ENCODE data around the gene PTPN13.

Gene PTPN13

DNA sequence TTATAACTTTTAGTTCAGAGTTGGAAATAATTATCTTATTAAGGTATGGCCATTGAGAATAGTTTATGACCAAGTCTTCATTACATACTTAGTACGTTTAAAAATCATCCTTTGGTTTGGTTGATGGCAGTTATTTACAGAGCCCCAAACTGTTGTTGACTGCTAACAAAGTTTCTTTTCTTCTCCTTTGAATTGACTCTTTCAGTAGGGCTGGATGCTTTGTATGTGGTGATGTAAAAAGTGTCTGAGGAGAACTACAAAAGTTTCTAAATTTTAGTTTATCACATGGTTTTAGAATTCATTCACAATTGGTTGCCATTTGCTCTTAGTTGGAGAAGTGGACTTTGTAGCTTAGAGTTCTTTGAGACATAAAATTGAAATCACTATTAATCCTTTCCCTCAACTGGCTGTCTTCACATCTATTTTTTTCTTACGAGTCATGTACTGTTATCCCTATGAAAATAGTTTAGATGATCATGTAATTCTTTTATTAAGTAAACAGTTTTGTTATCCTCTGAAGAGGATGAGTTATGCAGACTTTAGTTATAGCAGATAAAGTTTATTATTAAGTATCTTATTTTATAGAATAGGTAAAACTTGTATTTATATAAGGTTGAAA is 14.8 kb downstream of the PTPN13 start:
- Histone ChIP-seq H3K27ac (ENCODE audit: low read depth, low read length) (no peak overlapping the region), H2AK5ac (ENCODE audit: low read length) (no peak overlapping the region), H3K4me1 (ENCODE audit: control insufficient read depth, low read depth, low read length) (no peaks in the 10 kb centered on the region), H3K36me3 (ENCODE audit: control insufficient read depth, insufficient read depth, low read length) (no peaks in the 10 kb centered on the region), H3K9ac (ENCODE audit: low read length) (no peak overlapping the region), H4K8ac (ENCODE audit: low read depth, low read length) (no peak overlapping the region), H2BK5ac (ENCODE audit: low read length) (no peak overlapping the region), H4K5ac (ENCODE audit: low read length) (no peak overlapping the region), H3K4me3 (ENCODE audit: low read length) (no peak overlapping the region), H3K27me3 (ENCODE audit: insufficient read depth, low read length, poor library complexity) (no peaks in the 10 kb centered on the region), H3K18ac (ENCODE audit: low read length) (no peak overlapping the region), H3K23ac (ENCODE audit: low read length) (no peak overlapping the region), H3K79me1 (ENCODE audit: low read length) (peaks cover 6% of the 10 kb centered on the region), H3K4ac (ENCODE audit: low read depth, low read length) (no peak overlapping the region), H3K4me2 (ENCODE audit: low read length) (no peak overlapping the region), H3K79me2 (ENCODE audit: control insufficient read depth, insufficient read depth, low read length) (no peaks in the 10 kb centered on the region), H3K56ac (ENCODE audit: low read length) (no peak overlapping the region), H2BK120ac (ENCODE audit: low read depth, low read length) (no peak overlapping the region), H2BK15ac (replicated peaks; ENCODE audit: low read depth) (no peak overlapping the region)
- DNase-seq: no peak
- WGBS (ENCODE audit: extremely low coverage, insufficient coverage, low lambda C conversion rate): no CpG with 5 or more reads among the region's 2 CpGs

DNA sequence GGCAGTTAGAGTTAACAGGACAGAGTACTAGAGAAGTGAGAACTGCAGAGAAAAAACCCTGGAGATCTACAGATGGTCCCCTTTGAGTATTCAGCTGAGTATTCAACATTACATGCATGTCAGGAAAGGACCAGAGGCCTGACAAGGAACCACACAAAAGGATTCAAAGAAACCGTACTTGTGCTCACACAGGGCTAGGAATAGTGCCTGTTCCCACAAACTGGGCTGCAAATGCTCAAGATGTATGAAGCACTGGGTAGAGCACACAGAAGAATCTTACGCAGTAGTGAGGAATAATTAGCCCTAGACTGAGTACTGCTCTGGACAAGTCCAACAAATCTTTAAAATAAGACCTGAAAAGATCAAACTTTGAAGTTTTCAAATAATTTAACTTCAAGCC is 17.6 kb downstream of the PTPN13 start:
- no peaks in the 10 kb centered on the region for H3K27me3 ChIP-seq (ENCODE audit: insufficient read depth, low read length, poor library complexity)

DNA sequence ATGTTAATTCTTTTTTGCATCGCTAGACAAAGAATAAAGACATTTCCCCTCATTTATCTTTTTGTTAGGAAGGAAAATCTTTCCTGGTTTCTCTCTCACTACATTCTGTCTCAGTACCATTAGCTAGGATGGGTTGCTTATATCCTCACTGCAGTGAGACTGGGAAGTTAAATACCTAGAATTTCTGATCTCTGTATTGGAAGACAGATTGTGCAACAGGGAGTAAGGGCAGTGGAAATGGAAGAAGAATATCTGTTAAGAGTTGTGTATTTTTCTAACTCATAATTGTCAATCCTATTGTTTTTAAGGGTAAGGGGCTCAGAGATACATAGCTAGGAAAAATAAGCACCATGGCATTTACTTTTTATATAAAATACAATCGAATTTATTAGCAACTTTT is 19.6 kb downstream of the PTPN13 start:
- no peak overlapping the region for H2AK5ac ChIP-seq (ENCODE audit: low read length)
- H3K79me2 ChIP-seq (ENCODE audit: control insufficient read depth, insufficient read depth, low read length): peaks cover 2% of the 10 kb centered on the region
- H3K27ac ChIP-seq (ENCODE audit: low read depth, low read length): no peak overlapping the region
- no peaks in the 10 kb centered on the region for H3K36me3 ChIP-seq (ENCODE audit: control insufficient read depth, insufficient read depth, low read length)
- H2BK120ac ChIP-seq (ENCODE audit: low read depth, low read length): no peak overlapping the region
- no peak overlapping the region for H2BK5ac ChIP-seq (ENCODE audit: low read length)
- H3K4me2 ChIP-seq (ENCODE audit: low read length): no peak overlapping the region
- no peak overlapping the region for H3K56ac ChIP-seq (ENCODE audit: low read length)
- no peak overlapping the region for H4K8ac ChIP-seq (ENCODE audit: low read depth, low read length)
- H3K79me1 ChIP-seq (ENCODE audit: low read length): peaks cover 6% of the 10 kb centered on the region
- H2BK15ac ChIP-seq (replicated peaks; ENCODE audit: low read depth): no peak overlapping the region
- no peak overlapping the region for H3K4ac ChIP-seq (ENCODE audit: low read depth, low read length)
- H3K27me3 ChIP-seq (ENCODE audit: insufficient read depth, low read length, poor library complexity): no peaks in the 10 kb centered on the region
- no peak overlapping the region for H3K9ac ChIP-seq (ENCODE audit: low read length)
- no peak for DNase-seq
- no peaks in the 10 kb centered on the region for H3K4me1 ChIP-seq (ENCODE audit: control insufficient read depth, low read depth, low read length)
- H4K5ac ChIP-seq (ENCODE audit: low read length): no peak overlapping the region
- whole genome bisulfite sequencing (ENCODE audit: extremely low coverage, insufficient coverage, low lambda C conversion rate): no CpG with 5 or more reads among the region's 2 CpGs
- H3K4me3 ChIP-seq (ENCODE audit: low read length): no peak overlapping the region
- no peak overlapping the region for H3K18ac ChIP-seq (ENCODE audit: low read length)
- H3K23ac ChIP-seq (ENCODE audit: low read length): no peak overlapping the region

More for the DNA sequence above, 17.6 kb downstream of the PTPN13 start:
- Histone ChIP-seq H3K36me3 (ENCODE audit: control insufficient read depth, insufficient read depth, low read length) (no peaks in the 10 kb centered on the region), H4K8ac (ENCODE audit: low read depth, low read length) (no peak overlapping the region), H3K4ac (ENCODE audit: low read depth, low read length) (no peak overlapping the region), H4K5ac (ENCODE audit: low read length) (no peak overlapping the region), H2BK5ac (ENCODE audit: low read length) (no peak overlapping the region), H3K79me1 (ENCODE audit: low read length) (peaks cover 6% of the 10 kb centered on the region), H3K56ac (ENCODE audit: low read length) (no peak overlapping the region), H3K9ac (ENCODE audit: low read length) (no peak overlapping the region), H2BK15ac (replicated peaks; ENCODE audit: low read depth) (no peak overlapping the region), H3K4me2 (ENCODE audit: low read length) (no peak overlapping the region), H3K4me3 (ENCODE audit: low read length) (no peak overlapping the region), H3K4me1 (ENCODE audit: control insufficient read depth, low read depth, low read length) (no peaks in the 10 kb centered on the region), H3K23ac (ENCODE audit: low read length) (no peak overlapping the region), H3K79me2 (ENCODE audit: control insufficient read depth, insufficient read depth, low read length) (peaks cover 2% of the 10 kb centered on the region), H2BK120ac (ENCODE audit: low read depth, low read length) (no peak overlapping the region), H3K27ac (ENCODE audit: low read depth, low read length) (no peak overlapping the region), H2AK5ac (ENCODE audit: low read length) (no peak overlapping the region), H3K18ac (ENCODE audit: low read length) (peak overlapping the region; percentile 51)
- no CpG with 5 or more reads among the region's 2 CpGs for WGBS (ENCODE audit: extremely low coverage, insufficient coverage, low lambda C conversion rate)
- no peak for DNase-seq

DNA sequence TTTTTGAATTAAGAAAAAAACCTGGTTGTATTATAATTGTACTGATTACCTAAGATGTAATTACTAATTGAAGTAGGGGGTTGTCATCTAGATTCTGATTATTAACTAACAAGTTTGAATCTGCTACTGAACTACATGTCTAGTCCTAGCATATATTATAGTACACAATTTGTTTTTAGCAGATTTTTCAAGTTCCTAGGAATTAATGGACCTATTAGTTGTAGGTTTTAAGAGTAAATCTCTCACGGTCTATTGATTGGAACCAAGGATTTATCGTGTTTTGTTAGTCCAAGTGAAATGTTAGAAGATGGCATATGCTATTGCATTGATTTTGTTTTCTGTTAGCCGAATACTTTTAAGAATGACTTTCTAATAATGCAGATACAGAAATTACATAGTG is 20.8 kb downstream of the PTPN13 start:
- H3K36me3 ChIP-seq (ENCODE audit: control insufficient read depth, insufficient read depth, low read length): no peaks in the 10 kb centered on the region
- H3K4me1 ChIP-seq (ENCODE audit: control insufficient read depth, low read depth, low read length): no peaks in the 10 kb centered on the region
- no peak overlapping the region for H2BK5ac ChIP-seq (ENCODE audit: low read length)
- no peak overlapping the region for H3K18ac ChIP-seq (ENCODE audit: low read length)
- H3K27ac ChIP-seq (ENCODE audit: low read depth, low read length): no peak overlapping the region
- no peaks in the 10 kb centered on the region for H3K27me3 ChIP-seq (ENCODE audit: insufficient read depth, low read length, poor library complexity)
- H2AK5ac ChIP-seq (ENCODE audit: low read length): no peak overlapping the region
- no peak overlapping the region for H2BK15ac ChIP-seq (replicated peaks; ENCODE audit: low read depth)
- WGBS (ENCODE audit: extremely low coverage, insufficient coverage, low lambda C conversion rate): no CpG with 5 or more reads among the region's 3 CpGs
- no peak overlapping the region for H4K8ac ChIP-seq (ENCODE audit: low read depth, low read length)
- no peak for DNase-seq
- H3K56ac ChIP-seq (ENCODE audit: low read length): no peak overlapping the region
- no peak overlapping the region for H2BK120ac ChIP-seq (ENCODE audit: low read depth, low read length)
- no peak overlapping the region for H3K9ac ChIP-seq (ENCODE audit: low read length)
- peaks cover 6% of the 10 kb centered on the region for H3K79me1 ChIP-seq (ENCODE audit: low read length)
- no peak overlapping the region for H4K5ac ChIP-seq (ENCODE audit: low read length)
- H3K79me2 ChIP-seq (ENCODE audit: control insufficient read depth, insufficient read depth, low read length): peaks cover 4% of the 10 kb centered on the region
- no peak overlapping the region for H3K23ac ChIP-seq (ENCODE audit: low read length)
- H3K4ac ChIP-seq (ENCODE audit: low read depth, low read length): no peak overlapping the region
- no peak overlapping the region for H3K4me2 ChIP-seq (ENCODE audit: low read length)
- no peak overlapping the region for H3K4me3 ChIP-seq (ENCODE audit: low read length)

DNA sequence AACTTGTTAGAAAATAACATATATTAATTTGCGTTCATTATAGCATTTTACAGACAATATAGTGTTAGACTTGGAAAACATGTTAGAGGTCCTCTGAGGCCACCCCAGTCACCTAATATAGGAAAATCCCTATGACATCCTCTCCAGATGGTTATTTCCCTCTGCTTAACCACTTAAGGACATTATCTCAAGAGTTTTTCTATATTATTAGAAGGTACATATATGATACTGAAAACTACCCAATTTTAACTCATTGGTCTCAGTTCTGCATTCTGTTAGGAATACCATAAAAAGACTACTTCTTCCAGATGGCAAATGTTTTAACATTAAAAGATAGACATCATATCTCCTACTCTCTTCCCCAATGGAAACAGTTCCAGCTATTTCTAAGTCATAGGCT is 21.4 kb downstream of the PTPN13 start:
- H3K18ac ChIP-seq (ENCODE audit: low read length): no peak overlapping the region
- H4K5ac ChIP-seq (ENCODE audit: low read length): no peak overlapping the region
- no peaks in the 10 kb centered on the region for H3K4me1 ChIP-seq (ENCODE audit: control insufficient read depth, low read depth, low read length)
- H3K4me2 ChIP-seq (ENCODE audit: low read length): no peak overlapping the region
- no peak overlapping the region for H3K27ac ChIP-seq (ENCODE audit: low read depth, low read length)
- no CpG with 5 or more reads among the region's 1 CpG for WGBS (ENCODE audit: extremely low coverage, insufficient coverage, low lambda C conversion rate)
- H2BK15ac ChIP-seq (replicated peaks; ENCODE audit: low read depth): no peak overlapping the region
- peaks cover 5% of the 10 kb centered on the region for H3K79me1 ChIP-seq (ENCODE audit: low read length)
- no peak overlapping the region for H3K4me3 ChIP-seq (ENCODE audit: low read length)
- peaks cover 4% of the 10 kb centered on the region for H3K79me2 ChIP-seq (ENCODE audit: control insufficient read depth, insufficient read depth, low read length)
- no peak overlapping the region for H3K23ac ChIP-seq (ENCODE audit: low read length)
- no peak overlapping the region for H2BK120ac ChIP-seq (ENCODE audit: low read depth, low read length)
- no peak overlapping the region for H2AK5ac ChIP-seq (ENCODE audit: low read length)
- no peak overlapping the region for H4K8ac ChIP-seq (ENCODE audit: low read depth, low read length)
- H3K9ac ChIP-seq (ENCODE audit: low read length): no peak overlapping the region
- DNase-seq: no peak
- no peak overlapping the region for H3K4ac ChIP-seq (ENCODE audit: low read depth, low read length)
- H3K56ac ChIP-seq (ENCODE audit: low read length): no peak overlapping the region
- no peak overlapping the region for H2BK5ac ChIP-seq (ENCODE audit: low read length)
- no peaks in the 10 kb centered on the region for H3K27me3 ChIP-seq (ENCODE audit: insufficient read depth, low read length, poor library complexity)
- H3K36me3 ChIP-seq (ENCODE audit: control insufficient read depth, insufficient read depth, low read length): no peaks in the 10 kb centered on the region

GRCh38 chr4:86619656-86620055 is 25.5 kb downstream of the PTPN13 start:
- H3K79me2 ChIP-seq (ENCODE audit: control insufficient read depth, insufficient read depth, low read length): peaks cover 4% of the 10 kb centered on the region
- no peak overlapping the region for H3K4me3 ChIP-seq (ENCODE audit: low read length)
- no peak for DNase-seq
- no peak overlapping the region for H3K18ac ChIP-seq (ENCODE audit: low read length)
- no peaks in the 10 kb centered on the region for H3K4me1 ChIP-seq (ENCODE audit: control insufficient read depth, low read depth, low read length)
- no peak overlapping the region for H2AK5ac ChIP-seq (ENCODE audit: low read length)
- no peak overlapping the region for H3K9ac ChIP-seq (ENCODE audit: low read length)
- no peak overlapping the region for H3K27ac ChIP-seq (ENCODE audit: low read depth, low read length)
- H4K8ac ChIP-seq (ENCODE audit: low read depth, low read length): no peak overlapping the region
- no peak overlapping the region for H3K4ac ChIP-seq (ENCODE audit: low read depth, low read length)
- no peak overlapping the region for H2BK15ac ChIP-seq (replicated peaks; ENCODE audit: low read depth)
- no peak overlapping the region for H4K5ac ChIP-seq (ENCODE audit: low read length)
- H3K36me3 ChIP-seq (ENCODE audit: control insufficient read depth, insufficient read depth, low read length): no peaks in the 10 kb centered on the region
- H3K4me2 ChIP-seq (ENCODE audit: low read length): no peak overlapping the region
- no peak overlapping the region for H2BK5ac ChIP-seq (ENCODE audit: low read length)
- no peak overlapping the region for H2BK120ac ChIP-seq (ENCODE audit: low read depth, low read length)
- H3K23ac ChIP-seq (ENCODE audit: low read length): no peak overlapping the region
- H3K27me3 ChIP-seq (ENCODE audit: insufficient read depth, low read length, poor library complexity): no peaks in the 10 kb centered on the region
- no peak overlapping the region for H3K56ac ChIP-seq (ENCODE audit: low read length)
- H3K79me1 ChIP-seq (ENCODE audit: low read length): no peaks in the 10 kb centered on the region
